Measurements from ENCODE around the gene FAM120C. TPM values are rescaled to one million over a fixed set of nuclear protein-coding genes. Genes with fewer than 3 reads are reported as not detected.

The FAM120C gene
- total and polyA plus RNA-seq, 2 experiments from 2014 or later: 2.6 to 4.9 TPM

DNA sequence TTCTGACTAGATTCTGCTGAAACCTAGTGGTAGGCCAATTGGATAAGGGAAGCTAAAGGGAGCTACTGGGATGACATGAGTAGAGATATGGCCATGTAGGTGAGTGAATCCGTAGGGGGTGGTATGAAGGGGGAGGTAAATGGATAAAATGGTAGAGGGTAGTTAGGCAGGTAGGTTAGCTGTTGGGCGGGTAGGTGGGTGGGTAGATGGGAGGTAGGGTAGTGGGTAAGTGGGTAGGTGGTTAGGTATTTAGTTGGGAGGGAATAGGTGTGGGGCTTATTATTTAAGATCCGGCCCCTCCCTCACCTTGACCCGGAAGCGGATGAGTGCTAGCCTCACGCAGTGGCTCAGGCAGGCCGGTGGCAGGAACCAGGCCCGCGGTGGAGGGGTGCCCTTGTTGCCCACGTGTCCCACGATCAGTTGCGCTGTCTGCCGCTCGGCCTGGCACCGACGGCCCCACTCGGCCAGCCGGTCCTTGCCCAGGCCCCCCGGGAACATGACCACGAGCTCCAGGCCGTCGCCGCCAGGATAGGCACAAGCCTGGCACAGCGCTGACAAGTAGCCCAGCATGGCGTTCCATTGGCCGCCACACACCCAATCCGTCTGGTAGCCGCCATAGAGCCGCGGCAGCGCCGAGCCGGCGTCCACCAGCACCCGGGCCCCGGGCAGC, 725 bp downstream of the FAM120C start:
- Histone ChIP-seq H3K79me2 (peaks cover 50% of the 10 kb centered on the region), H3K9me2 (replicated peaks; ENCODE audit: insufficient read depth) (no peaks in the 10 kb centered on the region), H3K4me1 (ENCODE audit: insufficient read depth) (peaks cover 20% of the 10 kb centered on the region), H4K20me1 (ENCODE audit: insufficient read depth, poor library complexity, severe bottlenecking) (no peaks in the 10 kb centered on the region), H3K36me3 (replicated peaks; ENCODE audit: insufficient read depth, low read depth) (no peaks in the 10 kb centered on the region), H3K27ac (peak overlapping the region; percentile 95), H3K4me3 (peak overlapping the region; percentile 60), H3K27me3 (no peaks in the 10 kb centered on the region), H3K9me3 (ENCODE audit: low read depth) (no peaks in the 10 kb centered on the region), H3K4me2 (peak overlapping the region; percentile 86), H2AFZ (peak overlapping the region; percentile 73)
- WGBS (ENCODE audit: low lambda C conversion rate, missing lambda C conversion rate): 43% methylated on average over 30 of the region's 36 CpGs
- TF ChIP-seq CTCF (IDR thresholded peaks at IDR 0.05; ENCODE audit: poor library complexity) (no peak), EZH2 (IDR thresholded peaks at IDR 0.05; ENCODE audit: borderline replicate concordance) (no peak), EZH2phosphoT487 (IDR thresholded peaks at IDR 0.05; ENCODE audit: low read depth, severe bottlenecking, unreplicated experiment) (no peak)
- DNase-seq (ENCODE audit: low spot score): peak; percentile 46

- Histone ChIP-seq H3K9me3 (ENCODE audit: low read depth) (no peaks in the 10 kb centered on the region), H3K36me3 (replicated peaks; ENCODE audit: insufficient read depth, low read depth) (no peaks in the 10 kb centered on the region), H4K20me1 (ENCODE audit: insufficient read depth, poor library complexity, severe bottlenecking) (no peaks in the 10 kb centered on the region), H3K9me2 (replicated peaks; ENCODE audit: insufficient read depth) (no peaks in the 10 kb centered on the region), H3K27me3 (no peaks in the 10 kb centered on the region), H3K4me1 (ENCODE audit: insufficient read depth) (peaks cover 20% of the 10 kb centered on the region), H3K79me2 (peaks cover 60% of the 10 kb centered on the region), H3K4me3 (no peak overlapping the region), H2AFZ (no peak overlapping the region), H3K27ac (peak overlapping the region; percentile 95), H3K4me2 (peak overlapping the region; percentile 86)
- no peak for DNase-seq (ENCODE audit: low spot score)
- no peak for TF ChIP-seq EZH2phosphoT487 (IDR thresholded peaks at IDR 0.05; ENCODE audit: low read depth, severe bottlenecking, unreplicated experiment)
- no peak for TF ChIP-seq CTCF (IDR thresholded peaks at IDR 0.05; ENCODE audit: poor library complexity)
- TF ChIP-seq EZH2 (IDR thresholded peaks at IDR 0.05; ENCODE audit: borderline replicate concordance): no peak
- WGBS (ENCODE audit: low lambda C conversion rate, missing lambda C conversion rate): 48% methylated on average over 4 of the region's 4 CpGs
These were observed 1.7 kb downstream of the FAM120C start for GRCh38 chrX:54181202-54181953.

DNA sequence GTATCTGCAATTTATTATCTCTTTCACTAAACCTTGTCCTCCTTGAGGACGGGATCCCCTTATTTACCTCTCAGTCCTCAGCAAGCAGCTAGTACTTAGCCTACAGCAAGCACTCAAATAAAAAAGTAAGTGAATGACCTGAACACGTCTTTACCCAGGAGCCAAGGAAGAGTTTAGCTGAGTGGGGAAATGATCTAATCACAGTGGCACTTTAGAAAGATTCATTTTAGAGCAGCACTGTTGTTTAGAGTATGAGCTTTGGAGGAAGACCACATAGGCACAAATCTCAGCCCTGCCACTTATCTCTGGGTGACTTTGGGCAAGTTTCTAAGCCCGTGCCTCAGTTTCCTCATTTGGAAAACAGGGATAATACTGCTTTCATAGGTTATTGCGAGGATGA, 2.7 kb downstream of the FAM120C start:
- Histone ChIP-seq H3K27me3 (no peaks in the 10 kb centered on the region), H3K9me2 (replicated peaks; ENCODE audit: insufficient read depth) (no peaks in the 10 kb centered on the region), H2AFZ (no peak overlapping the region), H3K4me1 (ENCODE audit: insufficient read depth) (peaks cover 20% of the 10 kb centered on the region), H3K27ac (peak overlapping the region; percentile 95), H3K36me3 (replicated peaks; ENCODE audit: insufficient read depth, low read depth) (no peaks in the 10 kb centered on the region), H3K4me3 (no peak overlapping the region), H4K20me1 (ENCODE audit: insufficient read depth, poor library complexity, severe bottlenecking) (no peaks in the 10 kb centered on the region), H3K4me2 (peak overlapping the region; percentile 86), H3K9me3 (ENCODE audit: low read depth) (no peaks in the 10 kb centered on the region), H3K79me2 (peaks cover 69% of the 10 kb centered on the region)
- 51% methylated on average over 4 of the region's 4 CpGs for WGBS (ENCODE audit: low lambda C conversion rate, missing lambda C conversion rate)
- no peak for TF ChIP-seq CTCF (IDR thresholded peaks at IDR 0.05; ENCODE audit: poor library complexity)
- TF ChIP-seq EZH2phosphoT487 (IDR thresholded peaks at IDR 0.05; ENCODE audit: low read depth, severe bottlenecking, unreplicated experiment): no peak
- TF ChIP-seq EZH2 (IDR thresholded peaks at IDR 0.05; ENCODE audit: borderline replicate concordance): no peak
- DNase-seq (ENCODE audit: low spot score): no peak

Data from hepatocyte (in vitro differentiated cells).